BLaER1 treated with 17β-estradiol and CSF1 and Interleukin-3, amounts not matched to agents 10 nM and 100 nM (cell line): ENCODE measurements around the gene MEF2D.

Source experiments
- H3K27ac ChIP-seq, 11 experiments: shearing (Covaris generic); formaldehyde crosslinking; 2 replicates each; pipeline ENCODE4 v1.8.1; 2022
- H3K27me3 ChIP-seq, 11 experiments: shearing (Covaris generic); formaldehyde crosslinking; 2 replicates each; pipeline ENCODE4 v1.8.1; 2022
- H3K36me3 ChIP-seq, 11 experiments: shearing (Covaris generic); formaldehyde crosslinking; 2 replicates each; pipeline ENCODE4 v1.8.1; 2022
- H3K4me1 ChIP-seq, 10 experiments: shearing (Covaris generic); formaldehyde crosslinking; 2 replicates each; pipeline ENCODE4 v1.8.1; 2022
- H3K4me2 ChIP-seq, 11 experiments: shearing (Covaris generic); formaldehyde crosslinking; 2 replicates each; pipeline ENCODE4 v1.8.1; 2022
- H3K4me3 ChIP-seq, 10 experiments: shearing (Covaris generic); formaldehyde crosslinking; 2 replicates each; pipeline ENCODE4 v1.8.1; 2022
- H3K9ac ChIP-seq, 11 experiments: shearing (Covaris generic); formaldehyde crosslinking; 2 replicates each; pipeline ENCODE4 v1.8.1; 2022
- H3K9me3 ChIP-seq, 11 experiments: shearing (Covaris generic); formaldehyde crosslinking; replicated peaks in 1 of 11; 2 replicates each; pipeline ENCODE4 v1.8.1; 2022
- H4K20me1 ChIP-seq, 11 experiments: shearing (Covaris generic); formaldehyde crosslinking; 2 replicates each; pipeline ENCODE4 v1.8.1; 2022
- Cebpa-rat ChIP-seq, 11 experiments: shearing (Covaris generic); IDR thresholded peaks; 2 replicates each; pipeline ENCODE4 v1.8.1; 2022

MEF2D gene

DNA sequence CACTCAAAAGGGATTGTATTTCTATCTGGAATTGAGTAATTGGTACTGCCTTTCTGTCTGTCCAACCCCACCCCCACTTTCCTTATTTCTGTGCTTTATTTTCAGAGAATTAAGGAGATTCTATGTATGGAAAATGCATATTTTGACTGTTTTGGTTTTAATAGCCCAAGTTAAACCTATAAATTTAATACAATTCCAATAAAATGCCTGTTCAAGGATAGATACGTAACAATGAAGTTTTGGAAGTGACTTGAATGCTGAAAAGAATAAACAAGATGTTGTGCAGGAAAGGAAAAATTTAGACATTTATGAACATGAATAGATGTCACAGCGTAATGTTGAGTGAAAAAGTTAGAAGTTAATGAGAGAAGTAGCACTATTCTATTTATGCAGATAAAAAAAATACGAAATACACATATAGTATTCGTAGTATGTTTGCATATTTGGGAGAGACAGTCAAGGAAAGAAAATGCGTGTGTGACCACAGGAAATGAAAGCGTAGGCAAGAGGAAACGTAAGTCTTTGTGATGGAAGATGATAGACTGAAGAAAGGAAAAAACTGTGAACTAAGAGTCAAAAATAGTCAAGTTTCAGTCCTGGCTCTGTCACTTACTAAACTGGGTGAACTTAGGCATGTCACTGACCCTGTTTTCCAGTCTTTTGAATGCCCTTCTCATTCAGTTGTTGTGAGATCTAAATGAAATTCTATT lies 62.1 kb downstream of the MEF2D start:
- peaks cover 0 to 36% (median 8%) of the 10 kb centered on the region in 11 experiments; a peak in 10 of 22 replicates for H4K20me1 ChIP-seq

DNA sequence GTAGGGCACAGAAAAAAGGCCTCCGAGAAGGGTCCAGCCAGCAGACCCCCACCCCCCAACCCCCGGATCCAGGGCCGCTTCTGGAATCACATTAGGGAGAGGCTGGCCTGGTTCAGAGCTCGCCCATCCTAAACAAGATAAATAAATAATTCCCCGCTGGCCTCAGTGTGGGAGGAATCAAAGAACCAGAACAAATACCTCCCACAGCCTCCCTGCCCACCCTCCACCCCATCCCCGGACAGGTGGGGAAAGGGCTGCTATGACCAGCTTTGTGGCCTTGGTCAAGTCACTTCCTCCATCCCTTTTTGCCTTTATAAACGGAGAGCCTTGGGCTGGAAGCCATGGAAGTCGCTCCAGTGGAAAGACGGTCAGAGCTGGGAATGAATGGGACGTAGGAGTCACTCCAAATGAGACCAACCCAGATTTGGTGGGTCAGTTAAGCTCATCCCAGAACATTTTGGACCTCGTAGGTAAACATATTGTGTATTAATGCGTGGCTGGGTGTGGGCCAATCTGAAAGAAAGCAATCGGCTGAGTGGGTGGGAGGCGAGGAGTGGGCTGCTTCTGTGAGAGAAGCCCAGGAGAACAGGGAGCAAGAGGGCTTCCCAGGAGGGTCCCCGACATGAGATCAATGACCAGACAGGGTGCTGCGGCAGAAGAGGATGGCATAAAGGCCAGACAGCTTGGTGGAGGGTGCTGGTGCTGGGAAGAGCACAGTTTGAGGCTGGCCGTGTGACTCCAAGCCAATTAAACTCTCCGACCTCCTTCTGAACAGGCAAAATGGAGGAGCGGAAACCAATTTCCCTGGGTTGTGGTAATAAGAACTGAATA lies 63.3 kb downstream of the MEF2D start:
- H3K36me3 ChIP-seq = no peaks in the 10 kb centered on the region
- H3K27ac ChIP-seq = no peak overlapping the region
- H3K27me3 ChIP-seq = peaks cover 100% of the 10 kb centered on the region in 11 experiments
- H3K4me2 ChIP-seq = peak overlapping the region in 7 of 11 experiments; percentile 19 to 83 (median 63); a peak in 8 of 22 replicates
- H3K9me3 ChIP-seq = peaks cover 0 to 24% (median 12%) of the 10 kb centered on the region in 11 experiments; a peak in 14 of 22 replicates
- H4K20me1 ChIP-seq = peaks cover 0 to 40% (median 8%) of the 10 kb centered on the region in 11 experiments; a peak in 10 of 22 replicates
- H3K4me3 ChIP-seq = no peak overlapping the region
- H3K4me1 ChIP-seq = peaks cover 22 to 36% (median 30%) of the 10 kb centered on the region in 10 experiments
- TF ChIP-seq Cebpa-rat (IDR thresholded peaks at IDR 0.05) = no peak
- H3K9ac ChIP-seq = no peak overlapping the region

More for the DNA sequence above, 62.1 kb downstream of the MEF2D start:
- Histone ChIP-seq H3K36me3 (no peaks in the 10 kb centered on the region), H3K9me3 (peaks cover 0 to 24% (median 11%) of the 10 kb centered on the region in 11 experiments; a peak in 14 of 22 replicates), H3K27me3 (peaks cover 97 to 100% (median 100%) of the 10 kb centered on the region in 11 experiments), H3K4me2 (peak overlapping the region; percentile 63 to 84 (median 78)), H3K4me1 (peaks cover 22 to 36% (median 30%) of the 10 kb centered on the region in 10 experiments), H3K9ac (no peak overlapping the region), H3K4me3 (peak overlapping the region in 2 of 10 experiments; percentile 8 to 10; a peak in 2 of 20 replicates), H3K27ac (peak overlapping the region in 1 of 11 experiments; percentile 12; a peak in 1 of 22 replicates)
- TF ChIP-seq Cebpa-rat (IDR thresholded peaks at IDR 0.05) = no peak

DNA sequence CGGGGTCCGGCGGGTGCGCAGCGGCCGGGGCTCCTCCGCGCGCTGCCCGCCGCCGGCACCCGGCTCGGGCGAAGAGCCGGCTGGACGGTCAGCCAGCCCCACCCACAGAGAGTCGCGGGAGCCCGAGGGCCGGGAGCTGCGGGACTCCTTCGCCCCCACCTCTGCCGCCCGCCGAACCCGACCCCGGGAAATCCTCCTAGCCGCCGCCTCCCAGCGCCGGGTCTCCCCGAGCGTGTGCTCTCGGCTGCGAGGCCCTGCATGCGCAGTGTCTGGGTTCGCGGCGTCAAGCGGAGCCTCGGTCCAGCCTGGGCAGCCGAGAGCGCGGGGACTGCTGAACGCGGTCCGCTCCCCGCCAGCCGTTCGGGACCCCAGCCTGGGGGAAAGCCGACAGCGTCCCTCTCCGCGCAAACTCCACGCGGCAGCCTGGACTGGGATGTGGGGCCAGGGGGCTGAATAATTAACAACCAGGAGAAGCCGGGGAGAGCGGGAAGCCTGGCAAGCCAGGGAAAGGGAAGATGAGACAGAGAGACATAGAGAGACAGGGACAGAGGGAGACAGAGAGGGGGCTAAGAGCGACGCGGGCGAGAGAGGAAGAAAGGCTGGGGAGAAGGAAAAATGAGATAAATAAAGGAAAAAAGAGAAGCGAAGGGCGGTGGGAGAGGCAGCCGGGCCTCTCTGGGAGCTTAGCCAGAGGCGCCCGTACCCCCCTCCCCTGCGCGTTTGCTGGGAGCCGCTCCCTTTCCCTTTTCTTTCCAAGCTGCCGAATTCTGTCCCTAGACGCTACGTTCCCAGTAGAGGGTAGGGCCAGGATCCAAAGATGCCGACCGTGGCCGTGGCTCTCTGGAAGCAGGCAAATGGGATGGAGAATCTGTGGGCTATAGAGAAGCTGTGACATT lies 64.2 kb downstream of the MEF2D start:
- Histone ChIP-seq H3K9ac (no peak overlapping the region), H3K4me2 (peak overlapping the region in 1 of 11 experiments; percentile 19; a peak in 2 of 22 replicates), H3K4me3 (no peak overlapping the region), H3K9me3 (peaks cover 0 to 24% (median 12%) of the 10 kb centered on the region in 11 experiments; a peak in 14 of 22 replicates), H3K27ac (no peak overlapping the region), H3K27me3 (peaks cover 99 to 100% (median 100%) of the 10 kb centered on the region in 11 experiments), H4K20me1 (peaks cover 0 to 40% (median 8%) of the 10 kb centered on the region in 11 experiments; a peak in 10 of 22 replicates), H3K4me1 (peaks cover 22 to 36% (median 30%) of the 10 kb centered on the region in 10 experiments), H3K36me3 (no peaks in the 10 kb centered on the region)
- TF ChIP-seq Cebpa-rat (IDR thresholded peaks at IDR 0.05) = no peak

DNA sequence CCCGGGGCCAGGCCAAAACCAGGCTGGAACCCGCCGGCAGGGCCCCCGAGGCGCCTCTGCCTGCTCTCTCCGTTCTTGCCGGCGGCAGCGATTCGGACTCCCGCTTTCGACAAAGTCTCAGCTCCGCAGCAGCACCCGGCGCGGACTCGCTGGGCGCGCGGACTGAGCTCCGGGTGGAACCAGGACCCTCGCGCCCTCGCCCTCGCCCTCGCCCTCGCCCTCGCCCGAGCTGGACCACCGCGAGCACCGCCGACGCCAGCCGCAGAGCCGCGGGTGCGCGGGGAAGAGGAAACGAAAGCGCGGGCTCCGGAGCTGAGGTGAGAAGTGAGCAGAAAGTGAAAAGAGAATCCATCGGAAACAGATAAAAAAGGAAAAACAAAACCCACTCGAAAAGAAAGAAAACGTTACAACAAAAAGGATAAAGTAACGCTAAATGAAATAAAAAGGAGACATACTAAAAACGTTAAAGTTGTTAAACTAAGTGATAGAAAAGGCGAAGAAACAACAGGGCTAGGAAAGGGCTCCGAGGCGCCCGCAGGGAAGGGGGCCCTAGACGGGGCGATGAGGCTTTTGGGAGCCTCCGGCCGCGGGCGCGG lies 64.9 kb downstream of the MEF2D start:
- Histone ChIP-seq H4K20me1 (peaks cover 0 to 40% (median 8%) of the 10 kb centered on the region in 11 experiments; a peak in 10 of 22 replicates), H3K27me3 (peaks cover 98 to 100% (median 100%) of the 10 kb centered on the region in 11 experiments), H3K36me3 (no peaks in the 10 kb centered on the region), H3K4me3 (peak overlapping the region in 1 of 10 experiments; percentile 4; a peak in 1 of 20 replicates), H3K4me1 (peaks cover 22 to 39% (median 29%) of the 10 kb centered on the region in 10 experiments), H3K9me3 (peaks cover 0 to 24% (median 12%) of the 10 kb centered on the region in 11 experiments; a peak in 14 of 22 replicates), H3K27ac (no peak overlapping the region), H3K9ac (no peak overlapping the region), H3K4me2 (no peak overlapping the region)
- no peak for TF ChIP-seq Cebpa-rat (IDR thresholded peaks at IDR 0.05)

GRCh38 chr1:156434989-156435544 lies 65.5 kb downstream of the MEF2D start:
- Histone ChIP-seq H3K36me3 (no peaks in the 10 kb centered on the region), H3K9ac (no peak overlapping the region), H3K4me1 (peaks cover 22 to 37% (median 29%) of the 10 kb centered on the region in 10 experiments), H3K4me2 (no peak overlapping the region), H3K27me3 (peaks cover 98 to 100% (median 100%) of the 10 kb centered on the region in 11 experiments), H3K4me3 (peak overlapping the region in 1 of 10 experiments; percentile 4; a peak in 1 of 20 replicates), H3K27ac (no peak overlapping the region), H4K20me1 (peaks cover 0 to 41% (median 8%) of the 10 kb centered on the region in 11 experiments; a peak in 10 of 22 replicates), H3K9me3 (peaks cover 0 to 24% (median 12%) of the 10 kb centered on the region in 11 experiments; a peak in 14 of 22 replicates)
- no peak for TF ChIP-seq Cebpa-rat (IDR thresholded peaks at IDR 0.05)

DNA sequence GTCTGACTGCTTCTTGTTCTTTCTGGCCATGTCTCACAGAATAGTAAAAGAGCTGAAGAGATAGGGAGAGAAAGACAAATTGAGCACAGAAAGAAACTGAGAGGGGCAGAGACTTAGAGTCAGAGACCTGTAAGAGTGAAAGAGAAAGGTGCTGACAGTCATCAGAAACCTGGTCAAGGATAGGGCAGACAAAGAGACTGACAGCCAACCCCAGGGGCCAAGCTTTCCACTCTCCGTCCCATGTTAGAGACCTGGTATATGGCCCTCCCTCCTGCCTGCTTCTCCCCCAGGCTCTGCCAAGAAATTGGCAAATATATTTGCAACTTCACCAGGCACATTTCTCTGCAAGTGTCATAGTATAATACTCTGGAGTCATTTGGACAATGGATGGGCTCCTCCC lies 67.0 kb downstream of the MEF2D start:
- Histone ChIP-seq H3K9ac (no peak overlapping the region), H3K36me3 (no peaks in the 10 kb centered on the region), H3K27me3 (peaks cover 98 to 100% (median 100%) of the 10 kb centered on the region in 11 experiments), H3K4me1 (peaks cover 8 to 22% (median 14%) of the 10 kb centered on the region in 10 experiments), H3K27ac (no peak overlapping the region), H3K4me3 (no peak overlapping the region), H3K4me2 (no peak overlapping the region), H3K9me3 (peaks cover 0 to 24% (median 12%) of the 10 kb centered on the region in 11 experiments; a peak in 14 of 22 replicates), H4K20me1 (peaks cover 0 to 47% (median 8%) of the 10 kb centered on the region in 11 experiments; a peak in 11 of 22 replicates)
- no peak for TF ChIP-seq Cebpa-rat (IDR thresholded peaks at IDR 0.05)

GRCh38 chr1:156433032-156433431 lies 67.5 kb downstream of the MEF2D start:
- Histone ChIP-seq H3K36me3 (no peaks in the 10 kb centered on the region), H3K4me2 (no peak overlapping the region), H3K4me3 (no peak overlapping the region), H3K4me1 (peaks cover 2 to 17% (median 9%) of the 10 kb centered on the region in 10 experiments; a peak in 19 of 20 replicates), H3K27me3 (peaks cover 98 to 100% (median 100%) of the 10 kb centered on the region in 11 experiments), H3K9me3 (peaks cover 0 to 24% (median 12%) of the 10 kb centered on the region in 11 experiments; a peak in 14 of 22 replicates), H4K20me1 (peaks cover 0 to 48% (median 8%) of the 10 kb centered on the region in 11 experiments; a peak in 11 of 22 replicates), H3K9ac (no peak overlapping the region), H3K27ac (no peak overlapping the region)
- no peak for TF ChIP-seq Cebpa-rat (IDR thresholded peaks at IDR 0.05)
